ENCODE measurements around the gene RAB10.
"Not testable (repeated sequence)": the region's sequence is repeated elsewhere in the genome, so short reads cannot be mapped to it uniquely, and the experiment has no call there.

The RAB10 gene

GRCh38 chr2:26164641-26165211 lies 130.8 kb downstream of the RAB10 start:
- no peak for DNase-seq

- DNase-seq = no peak
Observed at GRCh38 chr2:26165403-26165802, 131.5 kb downstream of the RAB10 start.

GRCh38 chr2:26166541-26166940 lies 132.7 kb downstream of the RAB10 start:
- DNase-seq = not testable (repeated sequence)

- no peak for DNase-seq
Observed at GRCh38 chr2:26168785-26169184, 134.9 kb downstream of the RAB10 start.

- no peak for DNase-seq
Observed at GRCh38 chr2:26169226-26169625, 135.3 kb downstream of the RAB10 start.

- DNase-seq = no peak
Observed at GRCh38 chr2:26169681-26170414, 136.0 kb downstream of the RAB10 start.

GRCh38 chr2:26170795-26171194 lies 136.9 kb downstream of the RAB10 start:
- no peak for DNase-seq

- DNase-seq = no peak
Observed at GRCh38 chr2:26172189-26172870, 138.4 kb downstream of the RAB10 start.

GRCh38 chr2:26172871-26173775 lies 139.2 kb downstream of the RAB10 start, which contains the start of gene GAREM2:
Gene GAREM2, plus strand, starts transcription at chr2:26173088. Its CDS starts 133 bp downstream, at chr2:26173221.
- no peak for DNase-seq

GRCh38 chr2:26173776-26174482 lies 140.0 kb downstream of the RAB10 start:
- DNase-seq = no peak

GRCh38 chr2:26174691-26175465 lies 141.0 kb downstream of the RAB10 start:
- no peak for DNase-seq

GRCh38 chr2:26175466-26176278 lies 141.8 kb downstream of the RAB10 start:
- DNase-seq = no peak

- no peak for DNase-seq
Observed at GRCh38 chr2:26176279-26176615, 142.4 kb downstream of the RAB10 start.

- DNase-seq = no peak
Observed at GRCh38 chr2:26177122-26177521, 143.2 kb downstream of the RAB10 start.

GRCh38 chr2:26178246-26178645 lies 144.4 kb downstream of the RAB10 start:
- no peak for DNase-seq

GRCh38 chr2:26178746-26179436 lies 145.0 kb downstream of the RAB10 start:
- peak; percentile 58 for DNase-seq

- no peak for DNase-seq
Observed at GRCh38 chr2:26179446-26179913, 145.6 kb downstream of the RAB10 start.

GRCh38 chr2:26182441-26182840 lies 148.6 kb downstream of the RAB10 start:
- DNase-seq = no peak

GRCh38 chr2:26182887-26183630 lies 149.2 kb downstream of the RAB10 start:
- DNase-seq = no peak

Measured in NCI-H510A treated with DMSO at 0.1 percent for 48 hours (cell line).